Upper lobe of left lung (tissue), 4 donors: Measurements from ENCODE around the gene CCDC9.

Experiments used
- EP300 ChIP-seq, 4 donors: sonication (generic); formaldehyde crosslinking; IDR thresholded peaks; one replicate each; pipeline ENCODE4 v1.5.1; 2017; ENCODE audit warnings: antibody characterized with exemption in 4 of 4, control low read depth in 2 of 4
- POLR2A ChIP-seq, 4 donors: fragments of 450-650 bp; IDR thresholded peaks; one replicate each; pipeline ENCODE4 v1.5.1; 2016 to 2017; ENCODE audit warnings: antibody characterized with exemption in 4 of 4, mild to moderate bottlenecking in 2 of 4
- POLR2AphosphoS5 ChIP-seq, 2 donors: sonication (generic); formaldehyde crosslinking; IDR thresholded peaks; one replicate each; pipeline ENCODE4 v1.5.1; 2017; ENCODE audit warnings: antibody characterized with exemption in 2 of 2
- TF ChIP-seq, protein P1 (sequence below), 6 experiments: fragments of 450-650 bp in 4 of 6; fragments of 200-600 bp in 2 of 6; sonication (generic) in 2 of 6; IDR thresholded peaks; one replicate each; pipeline ENCODE4 v1.5.1; 2016 to 2019; ENCODE audit warnings: antibody characterized with exemption in 6 of 6

DNA sequence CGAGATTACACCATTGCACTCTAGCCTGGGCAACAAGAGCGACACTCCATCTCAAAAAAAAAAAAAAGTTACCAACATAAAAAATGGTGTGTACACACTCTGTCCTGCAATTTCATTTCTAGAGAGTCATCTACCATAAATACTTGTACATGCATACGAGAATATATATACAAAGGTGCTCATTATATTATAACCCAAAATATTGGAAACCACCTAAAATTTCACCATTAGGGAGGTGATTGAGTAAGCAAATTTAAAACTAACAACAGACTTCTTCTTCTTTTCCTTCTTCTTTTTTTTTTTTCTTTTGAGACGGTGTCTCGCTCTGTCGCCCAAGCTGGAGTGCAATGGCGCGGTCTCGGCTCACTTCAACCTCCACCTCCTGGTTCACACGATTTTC, 45.9 kb downstream of the CCDC9 start:
- TF ChIP-seq, protein P1, sequence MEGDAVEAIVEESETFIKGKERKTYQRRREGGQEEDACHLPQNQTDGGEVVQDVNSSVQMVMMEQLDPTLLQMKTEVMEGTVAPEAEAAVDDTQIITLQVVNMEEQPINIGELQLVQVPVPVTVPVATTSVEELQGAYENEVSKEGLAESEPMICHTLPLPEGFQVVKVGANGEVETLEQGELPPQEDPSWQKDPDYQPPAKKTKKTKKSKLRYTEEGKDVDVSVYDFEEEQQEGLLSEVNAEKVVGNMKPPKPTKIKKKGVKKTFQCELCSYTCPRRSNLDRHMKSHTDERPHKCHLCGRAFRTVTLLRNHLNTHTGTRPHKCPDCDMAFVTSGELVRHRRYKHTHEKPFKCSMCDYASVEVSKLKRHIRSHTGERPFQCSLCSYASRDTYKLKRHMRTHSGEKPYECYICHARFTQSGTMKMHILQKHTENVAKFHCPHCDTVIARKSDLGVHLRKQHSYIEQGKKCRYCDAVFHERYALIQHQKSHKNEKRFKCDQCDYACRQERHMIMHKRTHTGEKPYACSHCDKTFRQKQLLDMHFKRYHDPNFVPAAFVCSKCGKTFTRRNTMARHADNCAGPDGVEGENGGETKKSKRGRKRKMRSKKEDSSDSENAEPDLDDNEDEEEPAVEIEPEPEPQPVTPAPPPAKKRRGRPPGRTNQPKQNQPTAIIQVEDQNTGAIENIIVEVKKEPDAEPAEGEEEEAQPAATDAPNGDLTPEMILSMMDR (IDR thresholded peaks at IDR 0.05) = no peak
- no peak for TF ChIP-seq POLR2A (IDR thresholded peaks at IDR 0.05)
- TF ChIP-seq EP300 (IDR thresholded peaks at IDR 0.05) = no peak
- no peak for TF ChIP-seq POLR2AphosphoS5 (IDR thresholded peaks at IDR 0.05)
